CD14-positive monocyte (primary cell): Measurements from ENCODE around the gene PLAC1. TPM values are rescaled to one million over a fixed set of nuclear protein-coding genes. Genes with fewer than 3 reads are reported as not detected.

Experiments used
- DNase-seq, 3 donors: peaks; one replicate each; pipeline ENCODE4 v3.0.0-alpha.2; 2011 to 2022
- H2AFZ ChIP-seq: 2 replicates; pipeline ENCODE4 v1.6.0; 2012; ENCODE audit warnings: mild to moderate bottlenecking, low read depth, low read length, inconsistent platforms; ENCODE audit not compliant: insufficient read depth, poor library complexity, severe bottlenecking
- H3K27ac ChIP-seq, 2 donors: 1 replicate in 1 of 2; 2 replicates in 1 of 2; pipeline ENCODE4 v1.5.1; 2012 to 2013; ENCODE audit warnings: low read length in 2 of 2, control low read depth in 1 of 2, inconsistent platforms in 1 of 2, low read depth in 1 of 2, mild to moderate bottlenecking in 1 of 2
- H3K27me3 ChIP-seq, 2 donors: one replicate each; pipeline versions ENCODE4 v1.6.0 to v1.6.1; 2011 to 2013; ENCODE audit warnings: low read length in 2 of 2; ENCODE audit not compliant: control insufficient read depth in 2 of 2, insufficient read depth in 2 of 2
- H3K36me3 ChIP-seq, 2 donors: replicated peaks in 1 of 2; 1 replicate in 1 of 2; 2 replicates in 1 of 2; pipeline versions ENCODE4 v1.5.1 to v1.6.1; 2012 to 2013; ENCODE audit warnings: low read length in 2 of 2, control low read depth in 1 of 2, inconsistent platforms in 1 of 2, mild to moderate bottlenecking in 1 of 2; ENCODE audit not compliant: insufficient read depth in 2 of 2, control insufficient read depth in 1 of 2
- H3K4me1 ChIP-seq, 2 donors: 1 replicate in 1 of 2; 2 replicates in 1 of 2; pipeline versions ENCODE4 v1.5.1 to v1.6.1; 2012 to 2013; ENCODE audit warnings: low read length in 2 of 2, control low read depth in 1 of 2, inconsistent platforms in 1 of 2, mild to moderate bottlenecking in 1 of 2, moderate library complexity in 1 of 2; ENCODE audit not compliant: insufficient read depth in 2 of 2, control insufficient read depth in 1 of 2
- H3K4me2 ChIP-seq: replicated peaks from 2 replicates; pipeline ENCODE3; 2012; ENCODE audit warnings: low read length, moderate library complexity, mild to moderate bottlenecking; ENCODE audit not compliant: poor library complexity, severe bottlenecking; ENCODE audit errors: extremely low read depth
- H3K4me3 ChIP-seq, 3 experiments: fragments of 200-600 bp in 1 of 3; sonication (generic) in 1 of 3; replicated peaks in 1 of 3; 1 replicate in 2 of 3; 2 replicates in 1 of 3; pipeline ENCODE4 v1.5.1; 2011 to 2013; ENCODE audit warnings: low read length in 3 of 3, mild to moderate bottlenecking in 3 of 3, control low read depth in 2 of 3, low read depth in 2 of 3, inconsistent platforms in 1 of 3, moderate library complexity in 1 of 3
- H3K79me2 ChIP-seq: 2 replicates; pipeline ENCODE4 v1.6.0; 2012; ENCODE audit warnings: mild to moderate bottlenecking, control low read depth, inconsistent platforms, low read length, moderate library complexity; ENCODE audit not compliant: insufficient read depth
- H3K9ac ChIP-seq: 2 replicates; pipeline ENCODE4 v1.6.0; 2017; ENCODE audit warnings: low read length, mild to moderate bottlenecking; ENCODE audit not compliant: insufficient read depth, poor library complexity, severe bottlenecking
- H3K9me3 ChIP-seq, 2 donors: replicated peaks in 1 of 2; 1 replicate in 1 of 2; 2 replicates in 1 of 2; pipeline versions ENCODE4 v1.5.1 to v1.6.1; 2012 to 2013; ENCODE audit warnings: low read length in 2 of 2, control low read depth in 1 of 2; ENCODE audit not compliant: control insufficient read depth in 1 of 2, insufficient read depth in 1 of 2
- H4K20me1 ChIP-seq: 2 replicates; pipeline ENCODE4 v1.6.0; 2012; ENCODE audit warnings: mild to moderate bottlenecking, low read length, control low read depth, moderate library complexity; ENCODE audit not compliant: insufficient read depth
- H3K27ac Mint-ChIP-seq, 7 donors: one replicate each; pipeline ENCODE4 v1.8.0; 2020; ENCODE audit warnings: mild to moderate bottlenecking in 7 of 7, mixed read lengths in 7 of 7, moderate library complexity in 6 of 7, inconsistent platforms in 2 of 7
- H3K27me3 Mint-ChIP-seq, 3 donors: one replicate each; pipeline ENCODE4 v1.8.0; 2021 to 2022; ENCODE audit warnings: low read depth in 3 of 3, mild to moderate bottlenecking in 3 of 3, mixed read lengths in 3 of 3, moderate library complexity in 3 of 3, inconsistent platforms in 1 of 3
- H3K36me3 Mint-ChIP-seq, 2 donors: one replicate each; pipeline ENCODE4 v1.8.0; 2020; ENCODE audit warnings: mixed read lengths in 2 of 2, inconsistent platforms in 1 of 2, mild to moderate bottlenecking in 1 of 2
- H3K4me1 Mint-ChIP-seq: one replicate; pipeline ENCODE4 v1.8.0; 2020; ENCODE audit warnings: mild to moderate bottlenecking, mixed read lengths
- H3K4me3 Mint-ChIP-seq, 2 donors: one replicate each; pipeline ENCODE4 v1.8.0; 2020; ENCODE audit warnings: mild to moderate bottlenecking in 2 of 2, mixed read lengths in 2 of 2, moderate library complexity in 1 of 2
- H3K9me3 Mint-ChIP-seq, 7 donors: one replicate each; pipeline ENCODE4 v1.8.0; 2020 to 2022; ENCODE audit warnings: mixed read lengths in 7 of 7, mild to moderate bottlenecking in 6 of 7, moderate library complexity in 6 of 7, inconsistent platforms in 2 of 7
- CTCF ChIP-seq: fragments of 200-600 bp; IDR thresholded peaks from one replicate; pipeline ENCODE4 v1.8.0; 2022; ENCODE audit warnings: antibody characterized with exemption, mild to moderate bottlenecking
- WGBS: methylation state at CpG from one replicate; pipeline ENCODE4 v1.1.5; 2013; ENCODE audit warnings: missing lambda C conversion rate; ENCODE audit not compliant: insufficient coverage; 5-methylcytosine and 5-hydroxymethylcytosine counted together
- intact Hi-C, 2 donors: fragments of 100-400 bp; cut with micrococcal nuclease; formaldehyde crosslinking; loops; one replicate each; pipeline versions ENCODE4 v1.15.0 to v1.15.1; 2023
- polyA plus RNA-seq, 3 donors: library from polyadenylated mRNA; depleted of rRNA in 1 of 3; unstranded in 2 of 3; stranded (reverse) in 1 of 3; fragments of 300-500 nt in 2 of 3; fragments of >200 nt in 1 of 3; fragmentation: Illumina TruSeq in 2 of 3; gene quantifications; 1 replicate in 2 of 3; 2 replicates in 1 of 3; pipeline ENCODE4 v1.2.3, GENCODE V29; 2012 to 2021

The PLAC1 gene
- polyA plus RNA-seq, 3 donors, result not detected

- no peaks in the 10 kb centered on the region for H3K9me3 Mint-ChIP-seq
- intact Hi-C loops, result no loop called here
- Histone ChIP-seq H3K4me2 (no peak overlapping the region), H4K20me1 (no peaks in the 10 kb centered on the region), H2AFZ (no peak overlapping the region), H3K4me1 (peaks cover 13 to 21% of the 10 kb centered on the region in 2 donors), H3K9me3 (no peaks in the 10 kb centered on the region), H3K27me3 (peaks cover 0 to 2% of the 10 kb centered on the region in 2 donors), H3K4me3 (no peak overlapping the region), H3K27ac (no peak overlapping the region), H3K9ac (no peak overlapping the region), H3K79me2 (no peaks in the 10 kb centered on the region), H3K36me3 (no peaks in the 10 kb centered on the region)
- no peak for TF ChIP-seq CTCF
- H3K4me3 Mint-ChIP-seq, result no peak overlapping the region
- H3K36me3 Mint-ChIP-seq, result no peaks in the 10 kb centered on the region
- no peak for DNase-seq
- WGBS, result no CpG with 5 or more reads among the region's 1 CpG
- no peak overlapping the region for H3K27ac Mint-ChIP-seq
- peaks cover 20% of the 10 kb centered on the region for H3K4me1 Mint-ChIP-seq
- H3K27me3 Mint-ChIP-seq, result peaks cover 0 to 5% (median 3%) of the 10 kb centered on the region in 3 donors
Measured at GRCh38 chrX:134659761-134660160, 1.5 kb upstream of the PLAC1 start.

GRCh38 chrX:134658760-134659023, 421 bp upstream of the PLAC1 start:
- Mint-ChIP-seq H3K4me1 (peaks cover 20% of the 10 kb centered on the region), H3K9me3 (no peaks in the 10 kb centered on the region), H3K4me3 (no peak overlapping the region), H3K27me3 (peaks cover 0 to 9% (median 3%) of the 10 kb centered on the region in 3 donors), H3K36me3 (no peaks in the 10 kb centered on the region), H3K27ac (no peak overlapping the region)
- Histone ChIP-seq H3K4me1 (peaks cover 13 to 21% of the 10 kb centered on the region in 2 donors), H3K9me3 (no peaks in the 10 kb centered on the region), H3K27me3 (peaks cover 0 to 2% of the 10 kb centered on the region in 2 donors), H3K9ac (no peak overlapping the region), H4K20me1 (no peaks in the 10 kb centered on the region), H3K4me2 (no peak overlapping the region), H3K4me3 (no peak overlapping the region), H2AFZ (no peak overlapping the region), H3K79me2 (no peaks in the 10 kb centered on the region), H3K27ac (no peak overlapping the region), H3K36me3 (no peaks in the 10 kb centered on the region)
- DNase-seq, result no peak
- intact Hi-C loops, result no loop called here
- TF ChIP-seq CTCF, result no peak
- no CpG with 5 or more reads among the region's 1 CpG for WGBS
